HG03342 (cell line): Measurements from ENCODE around the gene MTF2.

Source experiments
- ATAC-seq: cut with Tn5 transposase; IDR thresholded peaks from one replicate; pipeline ENCODE4 v1.9.1; 2021; ENCODE audit warnings: mild to moderate bottlenecking, moderate library complexity; ENCODE audit not compliant: unreplicated experiment

Gene MTF2

GRCh38 chr1:93082313-93082712 lies 3.2 kb downstream of the MTF2 start:
- no peak for ATAC-seq

- ATAC-seq, result no peak
Observed at GRCh38 chr1:93083979-93084378, 4.9 kb downstream of the MTF2 start.

- ATAC-seq, result no peak
Observed at GRCh38 chr1:93087532-93087931, 8.4 kb downstream of the MTF2 start.

GRCh38 chr1:93093332-93094006 lies 14.4 kb downstream of the MTF2 start:
- no peak for ATAC-seq

- no peak for ATAC-seq
Observed at GRCh38 chr1:93095804-93096585, 16.9 kb downstream of the MTF2 start.

- no peak for ATAC-seq
Observed at GRCh38 chr1:93102142-93102541, 23.1 kb downstream of the MTF2 start.

- no peak for ATAC-seq
Observed at GRCh38 chr1:93106226-93106625, 27.1 kb downstream of the MTF2 start.

GRCh38 chr1:93107395-93107794 lies 28.3 kb downstream of the MTF2 start:
- no peak for ATAC-seq

- ATAC-seq, result no peak
Observed at GRCh38 chr1:93108335-93108734, 29.3 kb downstream of the MTF2 start.

GRCh38 chr1:93109578-93109977 lies 30.5 kb downstream of the MTF2 start:
- ATAC-seq, result no peak

GRCh38 chr1:93111065-93111464 lies 32.0 kb downstream of the MTF2 start:
- no peak for ATAC-seq

GRCh38 chr1:93111561-93111960 lies 32.5 kb downstream of the MTF2 start:
- ATAC-seq, result no peak

GRCh38 chr1:93113127-93113526 lies 34.0 kb downstream of the MTF2 start:
- no peak for ATAC-seq

- ATAC-seq, result no peak
Observed at GRCh38 chr1:93114391-93114790, 35.3 kb downstream of the MTF2 start.

GRCh38 chr1:93120614-93121013 lies 41.5 kb downstream of the MTF2 start:
- ATAC-seq, result no peak

GRCh38 chr1:93123201-93123783 lies 44.2 kb downstream of the MTF2 start:
- ATAC-seq, result no peak

GRCh38 chr1:93124556-93125355 lies 45.7 kb downstream of the MTF2 start:
- ATAC-seq, result no peak

GRCh38 chr1:93129507-93130099 lies 50.5 kb downstream of the MTF2 start:
- ATAC-seq, result no peak

GRCh38 chr1:93132638-93133037 lies 53.6 kb downstream of the MTF2 start:
- ATAC-seq, result no peak

GRCh38 chr1:93136445-93136844 lies 57.4 kb downstream of the MTF2 start:
- no peak for ATAC-seq
